Measurements from ENCODE around the gene SCN4A.

DNA sequence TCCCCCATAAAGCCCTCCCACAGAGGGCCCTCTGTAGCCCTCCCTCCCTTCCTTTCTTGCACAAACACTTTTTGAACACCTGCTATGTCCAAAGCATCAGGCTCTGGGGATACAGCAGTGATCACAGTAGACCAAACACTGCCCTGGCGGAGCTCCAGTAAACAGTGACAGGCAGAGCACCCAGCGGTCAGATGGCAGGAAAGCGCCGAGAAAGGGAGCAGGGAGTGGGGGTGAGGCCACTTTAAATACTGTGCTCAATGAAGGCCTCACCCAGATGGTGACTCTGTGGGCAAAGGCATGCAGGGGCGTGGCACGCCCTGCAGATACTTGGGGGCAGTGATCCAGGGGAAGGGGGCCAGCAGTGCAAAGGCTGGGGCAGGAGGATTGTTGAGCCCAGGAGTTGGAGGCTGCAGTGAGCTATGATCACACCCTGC, 33.0 kb upstream of the SCN4A start:
- no peak for TF ChIP-seq EZH2 (IDR thresholded peaks at IDR 0.05; ENCODE audit: low read depth)
- TF ChIP-seq, protein P1, sequence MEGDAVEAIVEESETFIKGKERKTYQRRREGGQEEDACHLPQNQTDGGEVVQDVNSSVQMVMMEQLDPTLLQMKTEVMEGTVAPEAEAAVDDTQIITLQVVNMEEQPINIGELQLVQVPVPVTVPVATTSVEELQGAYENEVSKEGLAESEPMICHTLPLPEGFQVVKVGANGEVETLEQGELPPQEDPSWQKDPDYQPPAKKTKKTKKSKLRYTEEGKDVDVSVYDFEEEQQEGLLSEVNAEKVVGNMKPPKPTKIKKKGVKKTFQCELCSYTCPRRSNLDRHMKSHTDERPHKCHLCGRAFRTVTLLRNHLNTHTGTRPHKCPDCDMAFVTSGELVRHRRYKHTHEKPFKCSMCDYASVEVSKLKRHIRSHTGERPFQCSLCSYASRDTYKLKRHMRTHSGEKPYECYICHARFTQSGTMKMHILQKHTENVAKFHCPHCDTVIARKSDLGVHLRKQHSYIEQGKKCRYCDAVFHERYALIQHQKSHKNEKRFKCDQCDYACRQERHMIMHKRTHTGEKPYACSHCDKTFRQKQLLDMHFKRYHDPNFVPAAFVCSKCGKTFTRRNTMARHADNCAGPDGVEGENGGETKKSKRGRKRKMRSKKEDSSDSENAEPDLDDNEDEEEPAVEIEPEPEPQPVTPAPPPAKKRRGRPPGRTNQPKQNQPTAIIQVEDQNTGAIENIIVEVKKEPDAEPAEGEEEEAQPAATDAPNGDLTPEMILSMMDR (conservative IDR thresholded peaks at IDR 0.05) = no peak

Measured in PC-9 (cell line).